IMR-90 (cell line): ENCODE results near the gene CD180. TPM values are rescaled to one million over a fixed set of nuclear protein-coding genes. Genes with fewer than 3 reads are reported as not detected.

ENCODE experiments used
- ATAC-seq: fragments of 200-7000 bp; cut with Tn5 transposase; 2 replicates; pipeline ENCODE4 v1.9.1; 2020; ENCODE audit warnings: low read depth, mild to moderate bottlenecking, moderate library complexity
- BruUV-seq: library from RNA; stranded (reverse); fragments of 400-500 nt; replicated peaks from 2 replicates; lab custom pipeline; 2021; lab: Mats Ljungman, UMichigan
- CTCF ChIA-PET: fragments of 300-600 bp; formaldehyde crosslinking; extraction: SDS; loops from one replicate; lab custom pipeline; 2021; ENCODE audit warnings: antibody characterized with exemption; lab: Yijun Ruan, JAX
- POLR2A ChIA-PET: fragments of 300-600 bp; sonication (Branson Sonifier 250); formaldehyde crosslinking; loops from one replicate; lab custom pipeline; 2022; ENCODE audit warnings: antibody characterized with exemption; ENCODE audit not compliant: unreplicated experiment; lab: Charles Lee
- DNase-seq: peaks from one replicate; pipeline ENCODE4 v3.0.0; 2013
- H2AFZ ChIP-seq: replicated peaks from 2 replicates; pipeline ENCODE3; 2013; ENCODE audit warnings: low read length, mild to moderate bottlenecking; ENCODE audit not compliant: poor library complexity
- H2AK5ac ChIP-seq: 2 replicates; pipeline ENCODE4 v1.6.1; 2013; ENCODE audit warnings: low read depth, low read length, inconsistent platforms
- H2AK9ac ChIP-seq: replicated peaks from 2 replicates; pipeline ENCODE3; 2013; ENCODE audit warnings: mild to moderate bottlenecking, low read depth, low read length, moderate library complexity; ENCODE audit not compliant: poor library complexity
- H2BK120ac ChIP-seq: 2 replicates; pipeline ENCODE4 v1.6.1; 2013; ENCODE audit warnings: low read depth, low read length, inconsistent platforms
- H2BK15ac ChIP-seq: 3 replicates; pipeline ENCODE4 v1.6.1; 2013; ENCODE audit warnings: low read depth, low read length, inconsistent platforms
- H2BK20ac ChIP-seq: 2 replicates; pipeline ENCODE4 v1.6.1; 2013; ENCODE audit warnings: low read depth, mild to moderate bottlenecking, inconsistent platforms, low read length, moderate library complexity
- H2BK5ac ChIP-seq: 2 replicates; pipeline ENCODE4 v1.6.1; 2013; ENCODE audit warnings: mild to moderate bottlenecking, low read depth, low read length, inconsistent platforms; ENCODE audit not compliant: poor library complexity, severe bottlenecking
- H3K14ac ChIP-seq: replicated peaks from 2 replicates; pipeline ENCODE4 v1.6.1; 2013; ENCODE audit warnings: low read depth, low read length, inconsistent platforms
- H3K18ac ChIP-seq: 2 replicates; pipeline ENCODE4 v1.6.1; 2013; ENCODE audit warnings: low read depth, low read length, control low read depth
- H3K23ac ChIP-seq: 2 replicates; pipeline ENCODE4 v1.6.1; 2013; ENCODE audit warnings: low read depth, low read length, inconsistent platforms
- H3K27ac ChIP-seq: 2 replicates; pipeline ENCODE4 v1.5.1; 2013; ENCODE audit warnings: mild to moderate bottlenecking, control low read depth, low read length; ENCODE audit not compliant: insufficient read depth
- H3K27me3 ChIP-seq: 2 replicates; pipeline ENCODE4 v1.6.1; 2013; ENCODE audit warnings: low read length; ENCODE audit not compliant: control insufficient read depth, insufficient read depth
- H3K36me3 ChIP-seq: 2 replicates; pipeline ENCODE4 v1.6.1; 2013; ENCODE audit warnings: low read length, mixed read lengths; ENCODE audit not compliant: control insufficient read depth, insufficient read depth
- H3K4ac ChIP-seq: 2 replicates; pipeline ENCODE4 v1.6.1; 2013; ENCODE audit warnings: low read depth, low read length, inconsistent platforms
- H3K4me1 ChIP-seq: 2 replicates; pipeline ENCODE4 v1.6.1; 2013; ENCODE audit warnings: low read length, mixed read lengths; ENCODE audit not compliant: control insufficient read depth, insufficient read depth
- H3K4me2 ChIP-seq: 2 replicates; pipeline ENCODE4 v1.6.1; 2013; ENCODE audit warnings: low read depth, mild to moderate bottlenecking, control low read depth, low read length, moderate library complexity
- H3K4me3 ChIP-seq: 2 replicates; pipeline ENCODE4 v1.5.1; 2013; ENCODE audit warnings: low read depth, mild to moderate bottlenecking, control low read depth, low read length, moderate library complexity; ENCODE audit not compliant: insufficient read depth
- H3K56ac ChIP-seq: 2 replicates; pipeline ENCODE4 v1.6.1; 2013; ENCODE audit warnings: low read length, inconsistent platforms; ENCODE audit not compliant: insufficient read depth; ENCODE audit errors: extremely low read depth
- H3K79me1 ChIP-seq, 2 experiments: 2 replicates each; pipeline ENCODE4 v1.6.1; 2013; ENCODE audit warnings: low read length in 2 of 2, inconsistent platforms in 1 of 2, low read depth in 1 of 2
- H3K9ac ChIP-seq: 2 replicates; pipeline ENCODE4 v1.6.1; 2013; ENCODE audit warnings: low read depth, low read length, control low read depth
- H3K9me1 ChIP-seq: 2 replicates; pipeline ENCODE4 v1.6.1; 2013; ENCODE audit warnings: low read length, inconsistent platforms; ENCODE audit not compliant: insufficient read depth
- H3K9me3 ChIP-seq: 2 replicates; pipeline ENCODE4 v1.6.1; 2013; ENCODE audit warnings: low read length; ENCODE audit not compliant: control insufficient read depth, insufficient read depth
- H4K20me1 ChIP-seq: 2 replicates; pipeline ENCODE4 v1.6.1; 2013; ENCODE audit warnings: low read length, inconsistent platforms; ENCODE audit not compliant: insufficient read depth
- H4K5ac ChIP-seq: 2 replicates; pipeline ENCODE4 v1.6.1; 2013; ENCODE audit warnings: mild to moderate bottlenecking, low read depth, low read length, control low read depth
- H4K8ac ChIP-seq, 2 experiments: 2 replicates each; pipeline ENCODE4 v1.6.1; 2013; ENCODE audit warnings: low read depth in 2 of 2, low read length in 2 of 2, control low read depth in 1 of 2, inconsistent platforms in 1 of 2
- H4K91ac ChIP-seq: 2 replicates; pipeline ENCODE4 v1.6.1; 2013; ENCODE audit warnings: low read depth, low read length, inconsistent platforms; ENCODE audit not compliant: insufficient read depth
- BHLHE40 ChIP-seq: fragments of 150-350 bp; IDR thresholded peaks from 2 replicates; pipeline ENCODE4 v1.6.1; 2016; ENCODE audit warnings: mild to moderate bottlenecking, low read depth, low read length
- CEBPB ChIP-seq: IDR thresholded peaks from 2 replicates; pipeline ENCODE4 v1.6.1; 2012; ENCODE audit warnings: low read depth, low read length, improper control_type of control experiment
- CHD1 ChIP-seq: IDR thresholded peaks from 2 replicates; pipeline ENCODE4 v1.6.1; 2012; ENCODE audit warnings: low read depth, low read length, improper control_type of control experiment
- CTCF ChIP-seq: conservative IDR thresholded peaks from 2 replicates; pipeline ENCODE4 v1.5.1; 2012; ENCODE audit warnings: mild to moderate bottlenecking, low read depth, low read length, improper control_type of control experiment
- FOS ChIP-seq: fragments of 150-350 bp; IDR thresholded peaks from 2 replicates; pipeline ENCODE4 v1.6.1; 2016; ENCODE audit warnings: low read depth, low read length
- MAFK ChIP-seq: IDR thresholded peaks from 2 replicates; pipeline ENCODE4 v1.6.1; 2012; ENCODE audit warnings: low read depth, low read length, improper control_type of control experiment
- MAZ ChIP-seq: IDR thresholded peaks from 2 replicates; pipeline ENCODE4 v1.6.1; 2012; ENCODE audit warnings: low read depth, mild to moderate bottlenecking, low read length, improper control_type of control experiment, moderate library complexity, borderline replicate concordance
- MXI1 ChIP-seq: IDR thresholded peaks from 2 replicates; pipeline ENCODE4 v1.6.1; 2012; ENCODE audit warnings: low read depth, mild to moderate bottlenecking, low read length, moderate library complexity, borderline replicate concordance
- NFE2L2 ChIP-seq: fragments of 150-350 bp; IDR thresholded peaks from 2 replicates; pipeline ENCODE4 v1.6.1; 2016; ENCODE audit warnings: low read depth, mild to moderate bottlenecking, low read length
- POLR2A ChIP-seq: IDR thresholded peaks from 2 replicates; pipeline ENCODE4 v1.6.1; 2012; ENCODE audit warnings: mild to moderate bottlenecking, low read depth, low read length
- RAD21 ChIP-seq: IDR thresholded peaks from 2 replicates; pipeline ENCODE4 v1.6.1; 2012; ENCODE audit warnings: low read length, improper control_type of control experiment
- RCOR1 ChIP-seq: IDR thresholded peaks from 2 replicates; pipeline ENCODE4 v1.6.1; 2012; ENCODE audit warnings: mild to moderate bottlenecking, low read length, improper control_type of control experiment; ENCODE audit not compliant: insufficient replicate concordance
- RFX5 ChIP-seq: IDR thresholded peaks from 2 replicates; pipeline ENCODE4 v1.8.0; 2012; ENCODE audit warnings: low read depth, mild to moderate bottlenecking, low read length, moderate library complexity
- SMC3 ChIP-seq: fragments of 150-350 bp; IDR thresholded peaks from 2 replicates; pipeline ENCODE4 v1.6.1; 2016; ENCODE audit warnings: low read depth, mild to moderate bottlenecking, antibody characterized with exemption, low read length, moderate library complexity
- USF2 ChIP-seq: fragments of 150-350 bp; IDR thresholded peaks from 2 replicates; pipeline ENCODE4 v1.6.1; 2017; ENCODE audit warnings: mild to moderate bottlenecking, antibody characterized with exemption, low read length, low read depth
- WGBS, 2 experiments: methylation state at CpG; one replicate each; pipeline versions ENCODE4 v1.1.5 to v1.1.7; 2013; ENCODE audit warnings: missing lambda C conversion rate in 2 of 2; ENCODE audit not compliant: insufficient read length in 1 of 2; ENCODE audit errors: extremely low coverage in 2 of 2; 5-methylcytosine and 5-hydroxymethylcytosine counted together
- dilution Hi-C: fragments of 300-500 bp; cut with HindIII; formaldehyde crosslinking; loops from one replicate; pipeline ENCODE4 v1.14.3; 2018; ENCODE audit warnings: low sequenced_read_pairs; ENCODE audit not compliant: unreplicated experiment
- in situ Hi-C: fragments of 300-500 bp; cut with MboI; formaldehyde crosslinking; loops from 3 replicates; pipeline ENCODE4 v1.14.3; 2019; ENCODE audit warnings: low sequenced_read_pairs, inconsistent platforms, mixed read lengths
- intact Hi-C: fragments of 100-400 bp; cut with micrococcal nuclease; formaldehyde crosslinking; loops from 2 replicates; pipeline ENCODE4 v1.10.0; 2022
- polyA plus RNA-seq, 3 experiments: library from polyadenylated mRNA; depleted of rRNA; stranded (reverse); fragments of >200 nt; gene quantifications; 2 replicates each; pipeline ENCODE4 v1.2.3, GENCODE V29; 2012; ENCODE audit warnings: low replicate concordance in 1 of 3
- total RNA-seq: library from RNA; depleted of rRNA; stranded (reverse); fragments of >200 nt; gene quantifications from 2 replicates; pipeline ENCODE4 v1.2.3, GENCODE V29; 2012
- TF ChIP-seq, protein P1 (sequence below): fragments of 150-350 bp; IDR thresholded peaks from 2 replicates; pipeline ENCODE4 v1.6.1; 2016; ENCODE audit warnings: low read depth, mild to moderate bottlenecking, low read length, moderate library complexity, borderline replicate concordance

CD180 gene
- total and polyA plus RNA-seq, 2 of the 4 experiments (the other 2 are of a cell fraction), result not detected

DNA sequence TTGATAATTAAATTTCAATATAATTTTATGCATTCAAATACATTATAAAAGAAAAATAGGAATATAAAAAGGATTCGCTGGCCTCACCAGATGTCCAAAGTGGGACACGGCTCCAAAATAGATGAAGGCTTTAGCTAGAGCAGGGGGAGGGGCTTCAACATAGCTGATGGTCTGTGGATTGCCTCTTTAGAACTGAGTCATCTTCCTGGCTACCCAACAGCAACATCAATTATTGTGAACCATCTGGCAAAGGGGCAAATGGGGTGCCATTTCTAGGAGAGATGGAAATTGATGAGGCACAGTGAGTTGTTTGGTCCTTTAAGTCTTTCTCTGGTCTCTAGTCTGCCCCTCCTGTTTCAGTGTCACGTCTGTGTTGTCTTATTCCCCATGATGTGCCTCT, 44.2 kb upstream of the CD180 start:
- Histone ChIP-seq H3K4me1 (peaks cover 2% of the 10 kb centered on the region; the same call in 1 of the 2 replicates), H2BK120ac (no peak overlapping the region), H3K4me3 (no peak overlapping the region), H3K4me2 (no peak overlapping the region), H4K8ac (no peak overlapping the region), H4K5ac (no peak overlapping the region), H2BK15ac (no peak overlapping the region), H3K27ac (no peak overlapping the region), H3K9me1 (no peaks in the 10 kb centered on the region; the same call in 1 of the 2 replicates), H2AK5ac (no peak overlapping the region), H4K20me1 (no peaks in the 10 kb centered on the region), H3K36me3 (no peaks in the 10 kb centered on the region), H3K79me1 (no peaks in the 10 kb centered on the region), H2AK9ac (no peak overlapping the region), H3K9me3 (no peaks in the 10 kb centered on the region), H3K18ac (no peak overlapping the region), H3K14ac (no peak overlapping the region), H4K91ac (no peak overlapping the region), H2AFZ (no peak overlapping the region), H3K23ac (no peak overlapping the region), H3K9ac (no peak overlapping the region), H3K56ac (no peak overlapping the region), H3K4ac (no peak overlapping the region), H2BK5ac (no peak overlapping the region), H2BK20ac (no peak overlapping the region), H3K27me3 (no peaks in the 10 kb centered on the region)
- no TSS peak for BruUV-seq
- ATAC-seq (no peak), DNase-seq (no peak)
- in situ Hi-C loops (loop anchor here (25.0 kb wide), 1 partner anchor 571 kb away; no protein-coding TSS in a partner anchor), intact Hi-C loops (loop anchor here (5.0 to 10.0 kb wide), 2 partner anchors 156 to 614 kb away; no protein-coding TSS in a partner anchor), dilution Hi-C loops (no loop called here)
- ChIA-PET CTCF (no interaction called here), POLR2A (no interaction called here)
- no CpG with 5 or more reads among the region's 3 CpGs for WGBS, 2 experiments
- TF ChIP-seq RFX5 (no peak), POLR2A (no peak), CHD1 (no peak), USF2 (no peak), CEBPB (no peak), MXI1 (no peak), FOS (no peak), MAFK (no peak), CTCF (no peak), RCOR1 (no peak), NFE2L2 (no peak), SMC3 (no peak), BHLHE40 (no peak), RAD21 (no peak), MAZ (no peak)
- TF ChIP-seq, protein P1, sequence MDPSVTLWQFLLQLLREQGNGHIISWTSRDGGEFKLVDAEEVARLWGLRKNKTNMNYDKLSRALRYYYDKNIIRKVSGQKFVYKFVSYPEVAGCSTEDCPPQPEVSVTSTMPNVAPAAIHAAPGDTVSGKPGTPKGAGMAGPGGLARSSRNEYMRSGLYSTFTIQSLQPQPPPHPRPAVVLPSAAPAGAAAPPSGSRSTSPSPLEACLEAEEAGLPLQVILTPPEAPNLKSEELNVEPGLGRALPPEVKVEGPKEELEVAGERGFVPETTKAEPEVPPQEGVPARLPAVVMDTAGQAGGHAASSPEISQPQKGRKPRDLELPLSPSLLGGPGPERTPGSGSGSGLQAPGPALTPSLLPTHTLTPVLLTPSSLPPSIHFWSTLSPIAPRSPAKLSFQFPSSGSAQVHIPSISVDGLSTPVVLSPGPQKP, result no peak
